Measurements from ENCODE around the gene CYP39A1.

- TF ChIP-seq POLR2A (IDR thresholded peaks at IDR 0.05; ENCODE audit: low read depth, low read length) (no peak), POLR2AphosphoS5 (IDR thresholded peaks at IDR 0.05; ENCODE audit: low read depth, low read length) (no peak)
Measured at GRCh38 chr6:46526607-46527006, 126.0 kb downstream of the CYP39A1 start.

Measured in GM12891 (cell line).